ENCODE measurements around the gene GNG7. TPM values are rescaled to one million over a fixed set of nuclear protein-coding genes. Genes with fewer than 3 reads are reported as not detected.
"Not testable (repeated sequence)": the region's sequence is repeated elsewhere in the genome, so short reads cannot be mapped to it uniquely, and the experiment has no call there.

The GNG7 gene
- polyA plus RNA-seq, 1 donor (not counting 4 experiments of a cell fraction or from before 2014, with no cell fraction given): 0.01 TPM

DNA sequence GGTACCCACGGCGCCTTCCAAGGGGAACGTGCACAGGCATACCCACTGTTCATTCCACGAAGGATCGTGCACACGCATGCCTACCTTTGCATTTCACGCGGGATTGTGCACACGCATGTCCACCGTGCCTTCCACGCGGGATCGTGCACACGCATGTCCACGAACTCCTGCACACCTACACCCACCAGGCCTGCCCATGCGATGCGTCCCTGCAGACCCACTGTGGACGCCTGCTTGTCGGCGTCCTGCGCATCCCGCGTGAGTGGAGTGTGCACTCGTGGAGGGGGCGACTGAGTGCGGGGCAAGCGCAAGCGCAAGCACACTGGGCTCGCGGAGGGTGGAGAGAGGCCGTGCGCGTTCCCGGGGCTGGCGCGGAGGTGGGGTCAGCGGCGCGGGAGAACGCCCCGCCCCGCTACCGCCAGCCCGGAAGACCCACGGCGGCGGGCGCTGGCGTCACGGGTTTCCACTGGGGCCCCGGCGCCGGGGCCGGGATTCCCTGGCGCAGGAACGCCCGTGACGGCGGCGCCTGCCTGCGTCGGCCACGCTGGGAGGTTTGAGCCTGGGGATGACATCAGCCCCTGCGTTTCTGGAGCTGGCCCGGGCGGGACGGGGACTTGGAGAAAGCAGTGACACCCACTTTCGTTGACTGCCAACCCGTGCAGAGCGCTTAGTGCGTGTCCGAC, 207.9 kb downstream of the GNG7 start:
- Histone ChIP-seq H4K20me1 (ENCODE audit: control insufficient read depth, extremely low read depth, insufficient read depth, low read length) (peaks cover 7% of the 10 kb centered on the region), H3K4me2 (ENCODE audit: control insufficient read depth, extremely low read depth, insufficient read depth, low read depth, low read length) (peak overlapping the region; percentile 93), H3K9me1 (ENCODE audit: control insufficient read depth, extremely low read depth, insufficient read depth, low read length) (no peaks in the 10 kb centered on the region), H3K9me3 (ENCODE audit: control insufficient read depth, low read depth, low read length) (no peaks in the 10 kb centered on the region), H2AFZ (ENCODE audit: control insufficient read depth, low read length) (peak overlapping the region; percentile 65), H3K79me2 (ENCODE audit: control insufficient read depth, insufficient read depth, low read length) (no peaks in the 10 kb centered on the region), H3K4me3 (ENCODE audit: control insufficient read depth in 2 of 3, extremely low read depth in 1 of 3, insufficient read depth in 2 of 3, low read depth in 1 of 3, low read length in 3 of 3) (peak overlapping the region; percentile 21 to 71 (median 62)), H3K27ac (ENCODE audit: control insufficient read depth, insufficient read depth, low read length) (no peak overlapping the region), H3K4me1 (ENCODE audit: control insufficient read depth, extremely low read depth, insufficient read depth, low read length) (peaks cover 48% of the 10 kb centered on the region), H3K36me3 (ENCODE audit: control insufficient read depth in 2 of 2, extremely low read depth in 1 of 2, insufficient read depth in 2 of 2, low read length in 2 of 2) (no peaks in the 10 kb centered on the region), H3K27me3 (ENCODE audit: control insufficient read depth, extremely low read depth, insufficient read depth, low read length) (peaks cover 4% of the 10 kb centered on the region), H3K9ac (ENCODE audit: control insufficient read depth, extremely low read depth, insufficient read depth, low read length) (peak overlapping the region; percentile 54)
- TF ChIP-seq, protein P1, sequence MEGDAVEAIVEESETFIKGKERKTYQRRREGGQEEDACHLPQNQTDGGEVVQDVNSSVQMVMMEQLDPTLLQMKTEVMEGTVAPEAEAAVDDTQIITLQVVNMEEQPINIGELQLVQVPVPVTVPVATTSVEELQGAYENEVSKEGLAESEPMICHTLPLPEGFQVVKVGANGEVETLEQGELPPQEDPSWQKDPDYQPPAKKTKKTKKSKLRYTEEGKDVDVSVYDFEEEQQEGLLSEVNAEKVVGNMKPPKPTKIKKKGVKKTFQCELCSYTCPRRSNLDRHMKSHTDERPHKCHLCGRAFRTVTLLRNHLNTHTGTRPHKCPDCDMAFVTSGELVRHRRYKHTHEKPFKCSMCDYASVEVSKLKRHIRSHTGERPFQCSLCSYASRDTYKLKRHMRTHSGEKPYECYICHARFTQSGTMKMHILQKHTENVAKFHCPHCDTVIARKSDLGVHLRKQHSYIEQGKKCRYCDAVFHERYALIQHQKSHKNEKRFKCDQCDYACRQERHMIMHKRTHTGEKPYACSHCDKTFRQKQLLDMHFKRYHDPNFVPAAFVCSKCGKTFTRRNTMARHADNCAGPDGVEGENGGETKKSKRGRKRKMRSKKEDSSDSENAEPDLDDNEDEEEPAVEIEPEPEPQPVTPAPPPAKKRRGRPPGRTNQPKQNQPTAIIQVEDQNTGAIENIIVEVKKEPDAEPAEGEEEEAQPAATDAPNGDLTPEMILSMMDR (optimal IDR thresholded peaks at IDR 0.05 in 1 of 3, IDR thresholded peaks at IDR 0.05 in 1 of 3, conservative IDR thresholded peaks at IDR 0.05 in 1 of 3; ENCODE audit: extremely low read depth in 1 of 3, insufficient read depth in 2 of 3, low read length in 3 of 3): no peak
- no peak for TF ChIP-seq EZH2 (IDR thresholded peaks at IDR 0.05; ENCODE audit: low read length)
- FAIRE-seq (no peak), DNase-seq (ENCODE audit: low read depth, low spot score) (no peak)
- dilution Hi-C loops (cut with MboI; ENCODE audit: extremely low pct_ligation_motif_present, low sequenced_read_pairs): no loop called here

DNA sequence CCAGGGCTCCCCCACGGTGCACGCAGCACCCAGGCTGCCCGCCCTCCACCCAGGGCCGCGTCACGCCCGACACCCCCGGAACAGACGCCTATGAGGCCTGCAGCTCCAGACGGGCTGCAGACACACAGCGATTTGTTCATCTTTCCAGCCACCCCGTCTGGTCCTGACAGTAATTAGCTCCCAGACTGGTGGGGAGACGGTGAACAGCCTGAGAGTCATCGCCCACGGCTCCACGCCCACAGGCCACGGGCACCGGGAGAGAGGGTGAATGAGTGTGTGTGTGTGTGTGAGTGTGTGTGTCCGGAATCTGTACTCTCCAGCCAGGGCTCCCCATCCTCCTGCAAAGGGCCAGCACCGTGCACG, 208.4 kb downstream of the GNG7 start:
- no peaks in the 10 kb centered on the region for H3K36me3 ChIP-seq (ENCODE audit: control insufficient read depth in 2 of 2, extremely low read depth in 1 of 2, insufficient read depth in 2 of 2, low read length in 2 of 2)
- no peaks in the 10 kb centered on the region for H3K9me3 ChIP-seq (ENCODE audit: control insufficient read depth, low read depth, low read length)
- H3K9me1 ChIP-seq (ENCODE audit: control insufficient read depth, extremely low read depth, insufficient read depth, low read length): no peaks in the 10 kb centered on the region
- H3K4me3 ChIP-seq (ENCODE audit: control insufficient read depth in 2 of 3, extremely low read depth in 1 of 3, insufficient read depth in 2 of 3, low read depth in 1 of 3, low read length in 3 of 3): peak overlapping the region in 2 of 3 experiments; percentile 21 to 71
- peaks cover 7% of the 10 kb centered on the region for H4K20me1 ChIP-seq (ENCODE audit: control insufficient read depth, extremely low read depth, insufficient read depth, low read length)
- peaks cover 8% of the 10 kb centered on the region for H3K27me3 ChIP-seq (ENCODE audit: control insufficient read depth, extremely low read depth, insufficient read depth, low read length)
- no peak overlapping the region for H3K9ac ChIP-seq (ENCODE audit: control insufficient read depth, extremely low read depth, insufficient read depth, low read length)
- peaks cover 48% of the 10 kb centered on the region for H3K4me1 ChIP-seq (ENCODE audit: control insufficient read depth, extremely low read depth, insufficient read depth, low read length)
- H3K27ac ChIP-seq (ENCODE audit: control insufficient read depth, insufficient read depth, low read length): no peak overlapping the region
- no peak for FAIRE-seq
- no peaks in the 10 kb centered on the region for H3K79me2 ChIP-seq (ENCODE audit: control insufficient read depth, insufficient read depth, low read length)
- no peak for DNase-seq (ENCODE audit: low read depth, low spot score)
- H2AFZ ChIP-seq (ENCODE audit: control insufficient read depth, low read length): peak overlapping the region; percentile 35
- TF ChIP-seq, protein P1 (optimal IDR thresholded peaks at IDR 0.05 in 1 of 3, IDR thresholded peaks at IDR 0.05 in 1 of 3, conservative IDR thresholded peaks at IDR 0.05 in 1 of 3; ENCODE audit: extremely low read depth in 1 of 3, insufficient read depth in 2 of 3, low read length in 3 of 3): no peak
- TF ChIP-seq EZH2 (IDR thresholded peaks at IDR 0.05; ENCODE audit: low read length): no peak
- H3K4me2 ChIP-seq (ENCODE audit: control insufficient read depth, extremely low read depth, insufficient read depth, low read depth, low read length): peak overlapping the region; percentile 93
- dilution Hi-C loops (cut with MboI; ENCODE audit: extremely low pct_ligation_motif_present, low sequenced_read_pairs): no loop called here

DNA sequence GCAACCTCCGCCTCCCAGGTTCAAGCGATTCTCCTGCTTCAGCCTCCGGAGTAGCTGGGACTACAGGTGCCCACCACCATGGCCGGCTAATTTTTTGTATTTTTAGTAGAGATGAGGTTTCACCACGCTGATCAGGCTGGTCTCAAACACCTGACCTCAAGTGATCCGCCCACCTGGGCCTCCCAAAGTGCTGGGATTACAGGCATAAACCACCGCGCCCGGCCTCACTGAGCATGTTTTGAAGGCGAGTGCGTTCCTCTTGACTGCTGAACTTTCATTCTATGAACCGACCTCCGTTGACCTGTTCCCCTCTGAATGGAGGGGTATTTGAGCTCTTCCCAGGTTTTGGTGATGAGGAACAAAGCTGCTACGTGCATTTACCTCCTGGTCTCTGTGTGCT, 209.0 kb downstream of the GNG7 start:
- Histone ChIP-seq H3K27me3 (ENCODE audit: control insufficient read depth, extremely low read depth, insufficient read depth, low read length) (peaks cover 14% of the 10 kb centered on the region), H3K4me1 (ENCODE audit: control insufficient read depth, extremely low read depth, insufficient read depth, low read length) (peaks cover 45% of the 10 kb centered on the region)
- H3K9ac ChIP-seq (ENCODE audit: control insufficient read depth, extremely low read depth, insufficient read depth, low read length); H3K79me2 ChIP-seq (ENCODE audit: control insufficient read depth, insufficient read depth, low read length); H4K20me1 ChIP-seq (ENCODE audit: control insufficient read depth, extremely low read depth, insufficient read depth, low read length); H3K9me3 ChIP-seq (ENCODE audit: control insufficient read depth, low read depth, low read length); dilution Hi-C loops (cut with MboI; ENCODE audit: extremely low pct_ligation_motif_present, low sequenced_read_pairs); H3K36me3 ChIP-seq (ENCODE audit: control insufficient read depth in 2 of 2, extremely low read depth in 1 of 2, insufficient read depth in 2 of 2, low read length in 2 of 2); H3K4me3 ChIP-seq (ENCODE audit: control insufficient read depth in 2 of 3, extremely low read depth in 1 of 3, insufficient read depth in 2 of 3, low read depth in 1 of 3, low read length in 3 of 3); H3K9me1 ChIP-seq (ENCODE audit: control insufficient read depth, extremely low read depth, insufficient read depth, low read length); DNase-seq (ENCODE audit: low read depth, low spot score); H2AFZ ChIP-seq (ENCODE audit: control insufficient read depth, low read length); H3K27ac ChIP-seq (ENCODE audit: control insufficient read depth, insufficient read depth, low read length); H3K4me2 ChIP-seq (ENCODE audit: control insufficient read depth, extremely low read depth, insufficient read depth, low read depth, low read length); FAIRE-seq: not testable (repeated sequence)
